Measurements from ENCODE around the gene IPO5. TPM values are rescaled to one million over a fixed set of nuclear protein-coding genes. Genes with fewer than 3 reads are reported as not detected.

IPO5 gene
- total RNA-seq, 1 donor from 2014 or later: 727 TPM

DNA sequence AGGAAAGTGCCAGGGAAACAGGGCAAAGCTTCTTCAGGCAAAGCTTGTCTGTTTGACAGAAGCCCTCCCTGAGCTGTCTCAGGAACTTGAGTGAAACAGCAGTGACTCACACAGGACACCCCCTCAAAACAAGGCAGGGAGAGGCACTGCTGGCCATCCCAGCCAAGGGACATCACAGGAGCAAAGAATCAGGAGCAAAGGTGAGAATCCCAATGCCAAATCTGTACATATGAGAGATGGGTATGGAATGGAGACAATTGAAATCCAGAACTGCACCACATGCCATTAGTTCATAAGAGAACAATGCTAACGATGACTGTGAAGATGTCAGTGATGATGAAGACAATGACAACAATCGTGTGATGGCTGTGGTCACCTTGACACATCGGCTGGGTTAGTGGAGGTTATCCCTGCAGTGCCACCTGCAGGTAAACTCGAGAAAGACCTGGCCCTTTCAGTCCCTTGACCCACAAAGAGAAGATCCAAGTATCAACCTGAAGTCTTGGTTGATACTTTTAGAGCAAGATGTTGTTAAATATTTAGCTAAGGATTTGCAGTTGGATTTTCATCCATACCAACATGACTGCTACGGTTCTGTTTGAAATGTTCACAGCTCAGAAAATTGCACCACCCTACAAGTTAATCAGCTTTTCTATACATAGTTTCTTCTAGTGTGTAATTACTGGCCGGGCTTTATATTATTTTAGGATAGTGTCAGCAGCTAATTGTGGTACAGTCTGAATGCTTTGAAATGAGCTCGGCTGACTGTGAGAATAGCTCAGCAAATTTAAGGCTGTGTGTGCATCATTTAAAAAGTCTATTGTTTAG lies 42.0 kb upstream of the IPO5 start:
- Histone ChIP-seq H3K4me2 (no peak overlapping the region), H4K20me1 (ENCODE audit: low read depth) (no peaks in the 10 kb centered on the region), H3K79me2 (ENCODE audit: low read depth) (no peaks in the 10 kb centered on the region), H3K9ac (no peak overlapping the region), H2AFZ (replicated peaks) (no peak overlapping the region), H3K36me3 (no peaks in the 10 kb centered on the region), H3K4me1 (no peaks in the 10 kb centered on the region), H3K27ac (no peak overlapping the region), H3F3A (ENCODE audit: low read depth) (no peaks in the 10 kb centered on the region), H3K27me3 (no peaks in the 10 kb centered on the region), H3K9me3 (ENCODE audit: low read depth) (no peaks in the 10 kb centered on the region), H3K4me3 (no peak overlapping the region)
- Mint-ChIP-seq H3K36me3 (no peaks in the 10 kb centered on the region), H3K4me1 (peaks cover 3% of the 10 kb centered on the region), H3K9me3 (peaks cover 3% of the 10 kb centered on the region), H3K27ac (no peak overlapping the region), H3K27me3 (ENCODE audit: insufficient read depth, low read depth) (peaks cover 2% of the 10 kb centered on the region), H3K4me3 (no peak overlapping the region)
- peak; percentile 39 for DNase-seq (ENCODE audit: low spot score)
- TF ChIP-seq, protein P1, sequence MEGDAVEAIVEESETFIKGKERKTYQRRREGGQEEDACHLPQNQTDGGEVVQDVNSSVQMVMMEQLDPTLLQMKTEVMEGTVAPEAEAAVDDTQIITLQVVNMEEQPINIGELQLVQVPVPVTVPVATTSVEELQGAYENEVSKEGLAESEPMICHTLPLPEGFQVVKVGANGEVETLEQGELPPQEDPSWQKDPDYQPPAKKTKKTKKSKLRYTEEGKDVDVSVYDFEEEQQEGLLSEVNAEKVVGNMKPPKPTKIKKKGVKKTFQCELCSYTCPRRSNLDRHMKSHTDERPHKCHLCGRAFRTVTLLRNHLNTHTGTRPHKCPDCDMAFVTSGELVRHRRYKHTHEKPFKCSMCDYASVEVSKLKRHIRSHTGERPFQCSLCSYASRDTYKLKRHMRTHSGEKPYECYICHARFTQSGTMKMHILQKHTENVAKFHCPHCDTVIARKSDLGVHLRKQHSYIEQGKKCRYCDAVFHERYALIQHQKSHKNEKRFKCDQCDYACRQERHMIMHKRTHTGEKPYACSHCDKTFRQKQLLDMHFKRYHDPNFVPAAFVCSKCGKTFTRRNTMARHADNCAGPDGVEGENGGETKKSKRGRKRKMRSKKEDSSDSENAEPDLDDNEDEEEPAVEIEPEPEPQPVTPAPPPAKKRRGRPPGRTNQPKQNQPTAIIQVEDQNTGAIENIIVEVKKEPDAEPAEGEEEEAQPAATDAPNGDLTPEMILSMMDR (IDR thresholded peaks at IDR 0.05): peak; percentile 63
- TF ChIP-seq EZH2phosphoT487 (IDR thresholded peaks at IDR 0.05): no peak

- H3K36me3 Mint-ChIP-seq: no peaks in the 10 kb centered on the region
- no peak overlapping the region for H3K4me2 ChIP-seq
- H3K36me3 ChIP-seq: no peaks in the 10 kb centered on the region
- no peak overlapping the region for H3K4me3 ChIP-seq
- no peak for DNase-seq (ENCODE audit: low spot score)
- H3K27ac ChIP-seq: no peak overlapping the region
- TF ChIP-seq, protein P1 (IDR thresholded peaks at IDR 0.05): no peak
- TF ChIP-seq EZH2 (IDR thresholded peaks at IDR 0.05): no peak
- TF ChIP-seq EZH2phosphoT487 (IDR thresholded peaks at IDR 0.05): no peak
- H3K9me3 ChIP-seq (ENCODE audit: low read depth): no peaks in the 10 kb centered on the region
- no peak overlapping the region for H2AFZ ChIP-seq (replicated peaks)
- no peaks in the 10 kb centered on the region for H3F3A ChIP-seq (ENCODE audit: low read depth)
- no peak overlapping the region for H3K9ac ChIP-seq
- H3K4me1 ChIP-seq: no peaks in the 10 kb centered on the region
- H3K4me1 Mint-ChIP-seq: peaks cover 3% of the 10 kb centered on the region
- no peaks in the 10 kb centered on the region for H3K79me2 ChIP-seq (ENCODE audit: low read depth)
- H3K27ac Mint-ChIP-seq: no peak overlapping the region
- no peak overlapping the region for H3K4me3 Mint-ChIP-seq
- H3K27me3 ChIP-seq: no peaks in the 10 kb centered on the region
- H3K27me3 Mint-ChIP-seq (ENCODE audit: insufficient read depth, low read depth): peaks cover 2% of the 10 kb centered on the region
- H4K20me1 ChIP-seq (ENCODE audit: low read depth): no peaks in the 10 kb centered on the region
- peaks cover 3% of the 10 kb centered on the region for H3K9me3 Mint-ChIP-seq
These were observed 41.3 kb upstream of the IPO5 start for GRCh38 chr13:97912139-97912535.

GRCh38 chr13:97913206-97913605 lies 40.3 kb upstream of the IPO5 start:
- peaks cover 3% of the 10 kb centered on the region for H3K9me3 Mint-ChIP-seq
- H3K27me3 Mint-ChIP-seq (ENCODE audit: insufficient read depth, low read depth): peaks cover 2% of the 10 kb centered on the region
- DNase-seq (ENCODE audit: low spot score): no peak
- H3K4me3 ChIP-seq: no peak overlapping the region
- H2AFZ ChIP-seq (replicated peaks): no peak overlapping the region
- H3K79me2 ChIP-seq (ENCODE audit: low read depth): no peaks in the 10 kb centered on the region
- no peak overlapping the region for H3K27ac ChIP-seq
- H3K9me3 ChIP-seq (ENCODE audit: low read depth): no peaks in the 10 kb centered on the region
- no peaks in the 10 kb centered on the region for H3K4me1 ChIP-seq
- no peak for TF ChIP-seq EZH2 (IDR thresholded peaks at IDR 0.05)
- no peak for TF ChIP-seq EZH2phosphoT487 (IDR thresholded peaks at IDR 0.05)
- TF ChIP-seq, protein P1 (IDR thresholded peaks at IDR 0.05): no peak
- no peaks in the 10 kb centered on the region for H4K20me1 ChIP-seq (ENCODE audit: low read depth)
- no peak overlapping the region for H3K4me3 Mint-ChIP-seq
- peaks cover 3% of the 10 kb centered on the region for H3K4me1 Mint-ChIP-seq
- no peaks in the 10 kb centered on the region for H3K27me3 ChIP-seq
- no peak overlapping the region for H3K9ac ChIP-seq
- no peaks in the 10 kb centered on the region for H3F3A ChIP-seq (ENCODE audit: low read depth)
- H3K4me2 ChIP-seq: no peak overlapping the region
- H3K36me3 ChIP-seq: no peaks in the 10 kb centered on the region
- no peak overlapping the region for H3K27ac Mint-ChIP-seq
- H3K36me3 Mint-ChIP-seq: no peaks in the 10 kb centered on the region

All from neural progenitor cell (in vitro differentiated cells).